Natural killer cell (primary cell): Measurements from ENCODE around the gene BMPR1A. TPM values are rescaled to one million over a fixed set of nuclear protein-coding genes. Genes with fewer than 3 reads are reported as not detected.

Experiments used
- ATAC-seq, 3 donors: fragments of 150-1000 bp in 2 of 3; fragments of 200-7000 bp in 1 of 3; cut with Tn5 transposase; 1 replicate in 1 of 3; 2 replicates in 2 of 3; pipeline ENCODE4 v1.10.0; 2021; ENCODE audit warnings: mild to moderate bottlenecking in 2 of 3, moderate library complexity in 2 of 3
- DNase-seq, 2 donors: peaks; one replicate each; pipeline versions ENCODE4 v3.0.0 to v3.0.0-alpha.2; 2013 to 2021; ENCODE audit warnings: mixed read lengths in 1 of 2
- H3K27ac ChIP-seq: one replicate; pipeline ENCODE4 v1.5.1; 2013; ENCODE audit warnings: mild to moderate bottlenecking, low read length
- H3K27me3 ChIP-seq: one replicate; pipeline ENCODE4 v1.6.1; 2013; ENCODE audit warnings: low read length; ENCODE audit not compliant: control insufficient read depth, insufficient read depth
- H3K36me3 ChIP-seq: one replicate; pipeline ENCODE4 v1.6.1; 2013; ENCODE audit warnings: low read length; ENCODE audit not compliant: control insufficient read depth, insufficient read depth
- H3K4me1 ChIP-seq: one replicate; pipeline ENCODE4 v1.6.1; 2013; ENCODE audit warnings: low read length; ENCODE audit not compliant: control insufficient read depth, insufficient read depth
- H3K4me3 ChIP-seq: one replicate; pipeline ENCODE4 v1.5.1; 2013; ENCODE audit warnings: low read length
- H3K9me3 ChIP-seq: one replicate; pipeline ENCODE4 v1.6.1; 2013; ENCODE audit warnings: low read length; ENCODE audit not compliant: control insufficient read depth, insufficient read depth
- H3K27ac Mint-ChIP-seq, 2 donors: one replicate each; pipeline ENCODE4 v1.8.0; 2022; ENCODE audit warnings: mild to moderate bottlenecking in 2 of 2, mixed read lengths in 2 of 2, moderate library complexity in 1 of 2
- H3K27me3 Mint-ChIP-seq, 2 donors: one replicate each; pipeline ENCODE4 v1.8.0; 2022; ENCODE audit warnings: low read depth in 2 of 2, mixed read lengths in 2 of 2
- H3K36me3 Mint-ChIP-seq: one replicate; pipeline ENCODE4 v1.8.0; 2022; ENCODE audit warnings: mixed read lengths
- H3K4me1 Mint-ChIP-seq, 2 donors: one replicate each; pipeline ENCODE4 v1.8.0; 2022; ENCODE audit warnings: mixed read lengths in 2 of 2
- H3K4me3 Mint-ChIP-seq: one replicate; pipeline ENCODE4 v1.8.0; 2022; ENCODE audit warnings: mild to moderate bottlenecking, moderate library complexity, mixed read lengths
- H3K9me3 Mint-ChIP-seq, 2 donors: one replicate each; pipeline ENCODE4 v1.8.0; 2022; ENCODE audit warnings: mixed read lengths in 2 of 2
- CTCF ChIP-seq: fragments of 200-600 bp; IDR thresholded peaks from one replicate; pipeline ENCODE4 v1.8.0; 2022; ENCODE audit warnings: antibody characterized with exemption
- WGBS: methylation state at CpG from one replicate; pipeline ENCODE4 v1.1.7; 2013; ENCODE audit warnings: missing lambda C conversion rate; ENCODE audit not compliant: insufficient coverage; 5-methylcytosine and 5-hydroxymethylcytosine counted together
- intact Hi-C: fragments of 100-400 bp; cut with micrococcal nuclease; formaldehyde crosslinking; loops from one replicate; pipeline ENCODE4 v1.14.2; 2022
- total RNA-seq, 4 donors: library from RNA; stranded (reverse); fragments of 120-200 nt in 1 of 4; gene quantifications; one replicate each; pipeline versions ENCODE4 v1.2.3 to v1.2.4, GENCODE V29; 2013 to 2022

Gene BMPR1A
- total RNA-seq, 3 donors from 2014 or later (not counting 1 experiment from before 2014, with no cell fraction given), result 5.5 to 8.1 (median 7.7) TPM

- H3K9me3 ChIP-seq, result no peaks in the 10 kb centered on the region
- H3K27ac ChIP-seq, result no peak overlapping the region
- intact Hi-C loops, result no loop called here
- no peak overlapping the region for H3K4me3 ChIP-seq
- H3K4me1 Mint-ChIP-seq, result peaks cover 0 to 4% of the 10 kb centered on the region in 2 donors
- ATAC-seq (no peak), DNase-seq (no peak)
- WGBS, result 98% methylated on average over 2 of the region's 3 CpGs
- H3K4me1 ChIP-seq, result no peaks in the 10 kb centered on the region
- H3K36me3 ChIP-seq, result no peaks in the 10 kb centered on the region
- no peak overlapping the region for H3K27ac Mint-ChIP-seq
- no peak overlapping the region for H3K4me3 Mint-ChIP-seq
- peaks cover 0 to 4% of the 10 kb centered on the region in 2 donors for H3K27me3 Mint-ChIP-seq
- TF ChIP-seq CTCF, result no peak
- H3K27me3 ChIP-seq, result no peaks in the 10 kb centered on the region
- H3K9me3 Mint-ChIP-seq, result no peaks in the 10 kb centered on the region
- no peaks in the 10 kb centered on the region for H3K36me3 Mint-ChIP-seq
These were observed 19.4 kb downstream of the BMPR1A start for GRCh38 chr10:86775870-86776180.

- Mint-ChIP-seq H3K27me3 (peaks cover 0 to 7% of the 10 kb centered on the region in 2 donors), H3K36me3 (no peaks in the 10 kb centered on the region), H3K4me3 (no peak overlapping the region), H3K4me1 (peaks cover 0 to 4% of the 10 kb centered on the region in 2 donors), H3K27ac (no peak overlapping the region), H3K9me3 (peaks cover 0 to 4% of the 10 kb centered on the region in 2 donors)
- intact Hi-C loops, result no loop called here
- Histone ChIP-seq H3K4me3 (no peak overlapping the region), H3K27me3 (no peaks in the 10 kb centered on the region), H3K4me1 (no peaks in the 10 kb centered on the region), H3K27ac (no peak overlapping the region), H3K36me3 (no peaks in the 10 kb centered on the region), H3K9me3 (no peaks in the 10 kb centered on the region)
- DNase-seq, result no peak
- no peak for ATAC-seq
- 84% methylated on average over 5 of the region's 5 CpGs for WGBS
- no peak for TF ChIP-seq CTCF
These were observed 23.0 kb downstream of the BMPR1A start for GRCh38 chr10:86779220-86780017.

GRCh38 chr10:86782701-86783418 is 26.4 kb downstream of the BMPR1A start:
- no CpG with 5 or more reads among the region's 1 CpG for WGBS

More at GRCh38 chr10:86782701-86783418, 26.4 kb downstream of the BMPR1A start:
- Mint-ChIP-seq H3K36me3 (no peaks in the 10 kb centered on the region), H3K4me3 (no peak overlapping the region), H3K4me1 (peaks cover 0 to 4% of the 10 kb centered on the region in 2 donors), H3K27ac (no peak overlapping the region), H3K27me3 (peaks cover 0 to 3% of the 10 kb centered on the region in 2 donors), H3K9me3 (peaks cover 2 to 4% of the 10 kb centered on the region in 2 donors)
- no peaks in the 10 kb centered on the region for H3K27me3 ChIP-seq
- no peaks in the 10 kb centered on the region for H3K4me1 ChIP-seq
- peaks cover 3% of the 10 kb centered on the region for H3K9me3 ChIP-seq
- H3K27ac ChIP-seq, result no peak overlapping the region
- no peaks in the 10 kb centered on the region for H3K36me3 ChIP-seq
- no peak for ATAC-seq
- intact Hi-C loops, result no loop called here
- TF ChIP-seq CTCF, result no peak
- DNase-seq, result no peak
- no peak overlapping the region for H3K4me3 ChIP-seq
